HG03280 (cell line): Measurements from ENCODE around the gene NOL3.
A peak's percentile ranks its signal among the peaks of the same experiment; 100 is the strongest.

ENCODE experiments used
- ATAC-seq: cut with Tn5 transposase; IDR thresholded peaks from one replicate; pipeline ENCODE4 v1.9.1; 2021; ENCODE audit warnings: mild to moderate bottlenecking, moderate library complexity; ENCODE audit not compliant: unreplicated experiment

The NOL3 gene

GRCh38 chr16:67169642-67170167 is 633 bp upstream of the NOL3 start:
- ATAC-seq = no peak

DNA sequence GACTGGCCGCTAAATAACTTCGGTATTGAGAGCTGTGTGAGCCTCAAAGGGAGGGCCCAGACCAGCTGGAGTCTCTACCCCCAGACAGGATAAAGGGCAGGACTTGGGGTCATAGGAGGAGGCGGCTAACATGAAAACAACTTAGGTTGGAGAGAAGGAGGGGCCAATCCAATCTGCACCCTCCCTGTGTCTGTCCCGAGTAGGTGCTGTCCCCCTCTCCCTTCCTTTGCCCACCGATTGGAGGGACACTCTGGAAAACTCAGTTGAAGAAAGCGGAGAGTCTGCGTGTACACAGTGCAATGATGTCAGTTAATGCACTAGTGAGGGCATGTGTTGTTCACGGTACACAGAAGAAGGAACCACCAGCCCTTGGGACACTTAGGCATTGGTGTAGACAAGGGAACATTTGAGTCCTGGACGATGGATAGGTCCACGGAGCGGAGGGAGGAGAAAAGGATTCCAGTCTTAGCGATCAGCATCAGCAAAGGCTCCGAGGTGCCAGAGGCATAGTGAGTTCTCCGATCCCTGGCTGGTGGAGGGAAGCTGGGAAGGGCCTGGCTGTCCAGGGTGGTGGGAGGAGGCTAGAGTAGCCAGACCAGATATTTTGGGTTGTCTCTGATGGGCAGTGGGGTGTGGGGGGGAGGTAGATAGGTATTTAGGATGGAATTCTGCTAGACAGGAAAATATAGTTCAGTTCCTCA is 761 bp downstream of the NOL3 start:
- no peak for ATAC-seq

DNA sequence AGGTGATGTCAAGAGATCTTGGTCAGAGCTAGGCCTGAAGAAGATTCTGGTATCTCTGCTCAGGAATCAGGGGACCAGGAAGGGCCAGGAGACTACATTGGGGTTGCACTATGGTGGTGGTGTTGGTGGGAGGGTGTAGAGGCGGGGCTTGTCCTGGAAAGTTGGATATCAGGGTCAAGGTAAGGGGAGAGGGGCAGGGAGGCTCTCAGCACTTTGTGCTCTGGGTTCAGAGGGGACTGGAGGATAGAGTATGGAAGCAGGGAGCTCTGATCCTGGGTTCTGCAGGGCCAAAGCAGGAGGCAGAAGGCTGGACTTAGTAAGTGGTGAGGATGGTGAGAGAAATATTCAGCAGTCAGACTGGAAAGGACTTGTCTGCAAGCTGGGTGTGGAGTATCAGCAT is 3.0 kb downstream of the NOL3 start:
- ATAC-seq = no peak

DNA sequence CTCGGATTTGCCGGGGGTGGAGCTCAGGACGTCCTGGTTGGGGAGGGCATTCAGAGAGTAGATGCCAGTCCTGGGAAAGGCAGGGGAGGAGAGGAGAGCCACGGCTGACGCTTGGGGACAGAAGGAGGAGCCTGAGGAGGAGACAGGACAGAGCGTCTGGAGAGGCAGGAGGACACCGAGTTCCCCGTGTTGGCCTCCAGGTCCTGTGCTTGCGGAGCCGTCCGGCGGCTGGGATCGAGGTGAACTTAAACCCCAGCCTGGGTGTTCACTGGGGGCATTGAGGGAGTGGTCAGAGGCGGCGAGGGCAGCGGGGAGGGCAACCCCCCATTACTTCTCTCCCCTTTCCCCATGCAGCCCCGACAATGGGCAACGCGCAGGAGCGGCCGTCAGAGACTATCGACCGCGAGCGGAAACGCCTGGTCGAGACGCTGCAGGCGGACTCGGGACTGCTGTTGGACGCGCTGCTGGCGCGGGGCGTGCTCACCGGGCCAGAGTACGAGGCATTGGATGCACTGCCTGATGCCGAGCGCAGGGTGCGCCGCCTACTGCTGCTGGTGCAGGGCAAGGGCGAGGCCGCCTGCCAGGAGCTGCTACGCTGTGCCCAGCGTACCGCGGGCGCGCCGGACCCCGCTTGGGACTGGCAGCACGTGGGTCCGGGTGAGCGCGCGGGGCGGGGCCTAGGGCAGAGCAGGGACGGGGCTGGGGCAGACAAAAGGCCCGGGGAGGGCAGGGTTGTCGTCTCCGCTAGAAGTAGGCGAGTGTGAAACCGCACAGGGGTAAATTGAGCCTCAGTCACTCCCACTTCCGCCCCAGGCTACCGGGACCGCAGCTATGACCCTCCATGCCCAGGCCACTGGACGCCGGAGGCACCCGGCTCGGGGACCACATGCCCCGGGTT is 3.7 kb downstream of the NOL3 start:
- ATAC-seq = peak; percentile 33

DNA sequence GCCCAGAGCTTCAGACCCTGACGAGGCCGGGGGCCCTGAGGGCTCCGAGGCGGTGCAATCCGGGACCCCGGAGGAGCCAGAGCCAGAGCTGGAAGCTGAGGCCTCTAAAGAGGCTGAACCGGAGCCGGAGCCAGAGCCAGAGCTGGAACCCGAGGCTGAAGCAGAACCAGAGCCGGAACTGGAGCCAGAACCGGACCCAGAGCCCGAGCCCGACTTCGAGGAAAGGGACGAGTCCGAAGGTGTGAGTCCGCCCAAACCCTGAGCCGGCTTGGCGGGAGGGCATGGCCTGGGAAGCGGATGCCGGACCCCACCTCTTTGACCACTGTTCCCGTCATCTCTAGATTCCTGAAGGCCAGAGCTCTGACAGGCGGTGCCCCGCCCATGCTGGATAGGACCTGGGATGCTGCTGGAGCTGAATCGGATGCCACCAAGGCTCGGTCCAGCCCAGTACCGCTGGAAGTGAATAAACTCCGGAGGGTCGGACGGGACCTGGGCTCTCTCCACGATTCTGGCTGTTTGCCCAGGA is 4.4 kb downstream of the NOL3 start:
- no peak for ATAC-seq

DNA sequence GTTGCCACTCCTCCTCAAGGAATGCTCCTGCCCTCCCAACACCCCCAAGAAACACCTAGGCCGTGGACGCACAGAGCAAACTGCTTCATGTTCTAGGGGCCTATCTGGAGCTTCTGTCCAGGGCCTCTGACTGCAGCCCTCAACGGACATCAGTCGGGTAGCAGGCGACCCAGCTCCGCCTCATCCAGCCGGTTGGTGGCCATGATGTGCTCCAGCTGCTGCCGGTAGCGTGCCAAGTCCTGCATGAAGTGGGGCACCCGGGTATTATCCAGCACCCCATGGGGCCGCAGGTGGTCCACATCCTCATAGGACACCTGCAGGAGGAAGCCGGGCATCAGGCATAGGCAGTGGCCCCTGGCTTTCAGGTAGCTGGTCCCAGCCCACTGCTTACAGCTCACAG is 6.3 kb downstream of the NOL3 start:
- no peak for ATAC-seq

GRCh38 chr16:67177743-67178699 is 7.7 kb downstream of the NOL3 start:
- ATAC-seq = no peak

DNA sequence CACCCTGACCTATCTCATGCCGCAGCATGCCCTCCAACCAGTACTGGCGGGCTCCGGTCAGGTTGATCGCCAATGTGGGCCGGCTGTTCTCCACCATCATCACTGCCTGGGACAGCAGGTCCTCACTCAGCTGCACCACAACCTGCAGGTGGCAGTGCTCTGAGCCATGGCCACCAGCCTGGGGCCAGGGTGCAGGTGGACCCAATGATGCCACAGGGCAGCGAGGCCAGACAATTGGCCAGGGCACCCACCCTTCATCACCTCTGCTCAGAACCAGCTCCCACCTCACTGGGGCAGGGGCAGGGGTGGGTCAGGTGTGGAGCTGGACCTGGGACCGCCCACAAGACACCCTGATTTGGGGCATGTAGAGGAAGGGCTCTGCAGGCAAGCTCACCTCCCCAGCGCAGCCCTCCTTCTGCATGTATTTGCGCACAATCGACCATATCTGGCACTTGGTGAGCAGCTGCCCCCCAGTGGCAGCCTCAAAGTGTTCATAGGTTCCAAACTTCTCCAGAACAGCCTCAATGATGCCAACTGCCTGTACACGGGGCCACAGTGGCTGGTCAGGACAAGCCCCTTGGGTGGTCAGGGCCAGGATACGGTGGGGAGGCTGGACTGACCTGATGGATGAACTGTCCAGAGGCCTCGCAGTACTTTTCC is 9.2 kb downstream of the NOL3 start:
- ATAC-seq = no peak

GRCh38 chr16:67180166-67180565 is 9.8 kb downstream of the NOL3 start:
- no peak for ATAC-seq

GRCh38 chr16:67181346-67181745 is 11.0 kb downstream of the NOL3 start:
- no peak for ATAC-seq

GRCh38 chr16:67182288-67182687 is 11.9 kb downstream of the NOL3 start:
- no peak for ATAC-seq

- no peak for ATAC-seq
Observed at GRCh38 chr16:67183284-67183626, 12.9 kb downstream of the NOL3 start.

DNA sequence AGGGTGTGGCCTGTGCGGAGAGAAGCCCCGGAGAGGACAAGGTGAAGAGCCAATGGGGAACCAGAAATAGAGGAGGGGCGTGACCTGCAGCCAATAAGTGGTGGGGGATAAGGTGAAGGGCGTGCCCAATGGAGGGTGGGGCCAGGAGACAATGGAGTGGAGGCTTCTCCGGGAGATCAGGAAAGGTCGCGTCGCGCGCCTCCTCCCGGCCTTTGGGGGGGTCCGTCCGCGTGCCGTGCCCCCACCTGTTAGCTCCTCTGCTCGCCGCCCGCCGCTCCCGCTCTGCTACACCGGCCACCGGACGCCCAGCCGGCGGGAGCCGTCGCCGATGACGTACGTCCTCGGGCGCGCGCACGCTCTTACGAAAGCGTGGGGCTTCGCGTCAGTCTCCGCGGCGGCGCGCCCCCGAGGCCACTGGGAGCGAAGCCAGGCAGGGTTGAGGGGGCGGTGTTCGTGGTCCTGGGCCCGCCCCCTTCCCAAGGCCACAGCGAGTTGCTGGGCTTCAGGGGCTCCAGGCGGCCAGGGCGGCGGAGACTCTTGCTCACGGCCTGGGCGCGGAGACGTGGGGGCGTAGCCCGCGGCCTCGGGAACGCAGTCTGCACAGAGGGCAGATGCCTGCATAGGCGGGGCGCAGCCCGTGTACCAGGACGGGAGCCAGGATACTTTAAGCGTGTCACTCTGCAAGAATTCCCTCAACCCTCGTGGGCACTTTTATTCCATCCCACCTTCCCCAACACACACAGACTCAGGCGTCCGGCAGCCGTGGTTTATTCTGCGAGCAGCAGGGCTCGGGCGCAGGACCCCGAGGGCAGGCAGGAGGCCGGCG is 13.5 kb downstream of the NOL3 start, which contains the start of gene MATCAP1:
Gene MATCAP1 (minus strand): TSS at position 337 of the 826 bp plus-strand sequence. CDS start 3,353 bp downstream, outside the sequence.
- peak; percentile 92 for ATAC-seq

DNA sequence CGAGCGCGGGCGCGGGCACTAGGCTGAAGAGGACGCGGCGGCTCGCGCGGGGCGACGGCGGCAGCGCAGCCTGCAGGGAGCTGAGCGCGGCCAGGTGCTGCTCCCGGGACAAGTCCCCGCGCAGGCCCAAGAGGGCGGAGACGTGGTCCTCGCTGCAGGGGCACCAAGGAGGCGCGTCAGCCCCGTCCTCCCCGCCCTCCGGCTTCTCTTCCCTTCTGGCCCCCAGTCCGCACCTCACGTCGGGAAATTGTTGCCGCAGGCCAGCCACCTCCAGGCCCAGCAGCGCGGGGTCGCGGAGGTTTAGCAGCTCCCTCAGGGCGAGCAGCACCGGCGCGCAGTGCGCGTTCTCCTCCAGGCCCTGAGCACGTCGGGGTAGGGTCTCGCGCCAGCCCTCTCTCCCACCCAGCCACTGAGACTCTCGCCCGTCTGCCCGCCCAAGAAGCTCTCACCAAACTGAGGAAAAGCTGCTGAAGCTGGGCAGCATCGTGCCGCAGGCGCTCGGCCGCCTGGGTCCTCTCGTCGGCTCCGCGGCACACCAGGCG is 14.2 kb downstream of the NOL3 start:
- ATAC-seq = peak; percentile 2

GRCh38 chr16:67184995-67185650 is 14.8 kb downstream of the NOL3 start:
- ATAC-seq = no peak

DNA sequence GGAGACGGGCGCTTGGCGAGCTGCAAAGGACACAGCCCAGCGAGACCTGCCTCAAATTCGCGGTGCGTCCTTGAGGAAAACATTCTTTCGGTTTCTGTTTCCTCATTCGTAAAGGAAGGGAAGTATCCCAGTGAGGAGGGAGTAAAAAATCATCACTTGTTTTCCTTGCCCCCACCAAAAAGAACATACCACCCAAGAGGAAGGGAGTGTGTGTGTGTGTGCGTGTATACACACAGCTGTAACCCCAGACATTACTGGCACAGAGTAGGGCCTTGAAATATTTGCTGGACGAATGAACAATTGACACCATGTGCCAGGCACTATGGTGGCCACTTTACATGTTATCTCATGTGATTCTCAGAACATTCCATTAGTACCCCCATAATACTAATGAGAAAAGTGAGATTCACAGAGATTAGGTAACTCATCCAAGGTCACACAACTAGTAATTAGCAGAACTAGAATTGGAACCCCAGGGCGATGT is 15.4 kb downstream of the NOL3 start:
- ATAC-seq = no peak

- ATAC-seq = no peak
Observed at GRCh38 chr16:67186550-67186950, 16.2 kb downstream of the NOL3 start.

DNA sequence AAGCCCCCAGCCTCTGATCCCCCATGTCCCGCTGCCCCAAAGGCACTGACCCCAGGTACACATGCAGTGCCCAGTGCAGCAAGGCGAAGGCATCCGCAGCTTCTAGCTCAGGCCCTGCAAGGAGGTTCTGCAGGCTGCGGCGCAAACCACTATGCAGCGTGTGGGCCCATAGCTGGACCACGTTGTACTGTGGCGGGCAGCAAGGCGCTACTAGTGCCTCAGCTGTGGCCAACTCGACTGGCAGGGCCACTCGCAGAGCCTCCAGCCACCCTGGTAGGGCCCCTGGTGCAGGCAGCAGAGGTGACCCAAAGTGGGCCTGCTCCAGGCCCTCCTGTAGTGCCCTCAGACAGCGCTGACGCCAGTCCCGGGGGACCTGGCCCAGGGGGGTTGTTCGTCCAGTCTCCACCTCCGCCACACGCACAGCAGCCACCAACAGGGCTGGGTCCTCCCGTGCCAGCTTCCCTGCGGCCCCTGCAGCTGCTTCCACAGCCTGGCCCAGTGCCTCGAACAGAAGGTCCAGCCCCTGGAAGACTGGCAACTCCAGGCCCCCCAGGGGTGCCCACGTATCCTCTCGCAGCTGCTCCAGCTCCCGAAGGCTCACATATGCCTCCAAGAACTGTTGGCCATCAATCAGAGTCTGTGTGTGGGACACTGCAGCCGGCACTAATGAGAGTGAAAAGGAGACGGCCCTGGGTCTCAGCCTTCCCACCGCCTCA is 17.0 kb downstream of the NOL3 start:
- ATAC-seq = no peak
